DND-41 (cell line): ENCODE results near the gene FAM53B.

Source experiments
- ATAC-seq: fragments of 200-7000 bp; cut with Tn5 transposase; 3 replicates; pipeline ENCODE4 v1.9.1; 2021; ENCODE audit warnings: low read depth; ENCODE audit not compliant: insufficient read depth
- DNase-seq: peaks from one replicate; pipeline ENCODE4 v3.0.0-alpha.2; 2020
- H2AFZ ChIP-seq: 2 replicates; pipeline ENCODE4 v1.6.0; 2012; ENCODE audit warnings: low read depth, low read length
- H3K27ac ChIP-seq: 2 replicates; pipeline ENCODE4 v1.5.1; 2012; ENCODE audit warnings: low read length, inconsistent platforms
- H3K27me3 ChIP-seq: fragments of 200-600 bp; sonication (generic); 2 replicates; pipeline ENCODE4 v1.6.0; 2012; ENCODE audit warnings: low read length, mild to moderate bottlenecking, inconsistent platforms; ENCODE audit not compliant: insufficient read depth, poor library complexity
- H3K36me3 ChIP-seq: 2 replicates; pipeline ENCODE4 v1.5.1; 2012; ENCODE audit warnings: low read length, inconsistent platforms; ENCODE audit not compliant: insufficient read depth
- H3K4me1 ChIP-seq: 2 replicates; pipeline ENCODE4 v1.5.1; 2012; ENCODE audit warnings: mild to moderate bottlenecking, low read length; ENCODE audit not compliant: insufficient read depth
- H3K4me2 ChIP-seq: 2 replicates; pipeline ENCODE4 v1.6.0; 2012; ENCODE audit warnings: mild to moderate bottlenecking, moderate library complexity, low read length, inconsistent platforms; ENCODE audit not compliant: insufficient read depth
- H3K4me3 ChIP-seq, 2 experiments: fragments of 200-600 bp in 1 of 2; shearing (Covaris generic) in 1 of 2; 2 replicates each; pipeline ENCODE4 v1.5.1; 2012 to 2016; ENCODE audit warnings: inconsistent platforms in 2 of 2, low read length in 2 of 2, mild to moderate bottlenecking in 2 of 2, low read depth in 1 of 2, moderate library complexity in 1 of 2
- H3K79me2 ChIP-seq: 2 replicates; pipeline ENCODE4 v1.6.0; 2012; ENCODE audit warnings: low read length, inconsistent platforms; ENCODE audit not compliant: insufficient read depth
- H3K9ac ChIP-seq: 2 replicates; pipeline ENCODE4 v1.6.0; 2012; ENCODE audit warnings: low read depth, mild to moderate bottlenecking, inconsistent platforms, low read length, moderate library complexity
- H3K9me3 ChIP-seq: 2 replicates; pipeline ENCODE4 v1.5.1; 2012; ENCODE audit warnings: low read length, moderate library complexity, mild to moderate bottlenecking, inconsistent platforms; ENCODE audit not compliant: insufficient read depth, severe bottlenecking
- H4K20me1 ChIP-seq: 2 replicates; pipeline ENCODE4 v1.6.0; 2012; ENCODE audit warnings: low read length; ENCODE audit not compliant: insufficient read depth
- CTCF ChIP-seq: IDR thresholded peaks from 2 replicates; pipeline ENCODE4 v1.5.1; 2012; ENCODE audit warnings: borderline replicate concordance, low read length, moderate library complexity, mild to moderate bottlenecking; ENCODE audit not compliant: poor library complexity, severe bottlenecking; ENCODE audit errors: extremely low read depth
- EZH2 ChIP-seq: IDR thresholded peaks from 3 replicates; pipeline ENCODE4 v1.6.1; 2012; ENCODE audit warnings: borderline replicate concordance, low read depth, mild to moderate bottlenecking, moderate library complexity, low read length, inconsistent platforms; ENCODE audit not compliant: severe bottlenecking

Gene FAM53B

GRCh38 chr10:124738441-124738840 lies 5.7 kb downstream of the FAM53B start:
- ATAC-seq: no peak
- peak overlapping the region in 1 of 2 experiments; percentile 16; a peak in 1 of 4 replicates for H3K4me3 ChIP-seq
- no peaks in the 10 kb centered on the region for H3K27me3 ChIP-seq
- no peaks in the 10 kb centered on the region for H3K9me3 ChIP-seq
- no peak for DNase-seq
- H3K79me2 ChIP-seq: peaks cover 100% of the 10 kb centered on the region
- TF ChIP-seq EZH2 (no peak), CTCF (no peak)
- H3K27ac ChIP-seq: peak overlapping the region; percentile 84
- H3K36me3 ChIP-seq: peaks cover 24% of the 10 kb centered on the region
- H3K4me2 ChIP-seq: peak overlapping the region; percentile 69
- H3K4me1 ChIP-seq: peaks cover 93% of the 10 kb centered on the region
- no peak overlapping the region for H2AFZ ChIP-seq
- peak overlapping the region; percentile 90 for H3K9ac ChIP-seq
- H4K20me1 ChIP-seq: peaks cover 59% of the 10 kb centered on the region

- Histone ChIP-seq H3K9me3 (no peaks in the 10 kb centered on the region), H3K79me2 (peaks cover 100% of the 10 kb centered on the region), H3K4me2 (peak overlapping the region; percentile 69), H3K9ac (peak overlapping the region; percentile 90), H3K4me3 (no peak overlapping the region; a peak in 1 of 4 replicates), H3K27me3 (no peaks in the 10 kb centered on the region), H3K4me1 (peaks cover 100% of the 10 kb centered on the region), H3K36me3 (peaks cover 31% of the 10 kb centered on the region), H3K27ac (peak overlapping the region; percentile 84), H4K20me1 (peaks cover 66% of the 10 kb centered on the region), H2AFZ (no peak overlapping the region)
- DNase-seq: no peak
- TF ChIP-seq CTCF (no peak), EZH2 (no peak)
- no peak for ATAC-seq
Measured at GRCh38 chr10:124737708-124738107, 6.5 kb downstream of the FAM53B start.

DNA sequence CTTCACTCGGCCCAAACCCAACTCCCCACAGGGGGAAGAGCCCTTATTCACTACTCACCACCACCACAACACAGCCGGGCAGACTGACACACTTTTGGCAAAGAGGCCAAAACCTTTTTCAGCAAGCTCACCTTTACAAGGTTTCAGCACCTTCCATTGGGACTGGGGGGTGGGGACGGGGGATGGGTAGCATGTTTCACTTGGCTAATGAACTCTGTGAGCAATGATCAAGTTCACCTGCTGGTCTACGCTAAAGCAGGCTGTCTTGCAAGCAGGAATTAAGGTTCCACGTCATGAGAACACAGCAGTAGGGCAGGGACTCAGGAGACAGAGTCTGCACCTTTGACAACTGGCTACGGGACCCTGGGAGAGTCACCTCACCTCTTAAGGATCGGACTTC lies 7.0 kb downstream of the FAM53B start:
- peaks cover 100% of the 10 kb centered on the region for H3K79me2 ChIP-seq
- TF ChIP-seq EZH2 (no peak), CTCF (no peak)
- 0 out of 2 replicates have a peak overlapping the region, but pooled peaks have one; percentile 69 for H3K4me2 ChIP-seq
- H3K27me3 ChIP-seq: no peaks in the 10 kb centered on the region
- no peak for DNase-seq
- peak overlapping the region; percentile 84 for H3K27ac ChIP-seq
- H3K4me1 ChIP-seq: peaks cover 99% of the 10 kb centered on the region
- H3K9ac ChIP-seq: peak overlapping the region; percentile 90
- H3K9me3 ChIP-seq: no peaks in the 10 kb centered on the region
- H3K4me3 ChIP-seq: no peak overlapping the region
- no peak overlapping the region for H2AFZ ChIP-seq
- peaks cover 66% of the 10 kb centered on the region for H4K20me1 ChIP-seq
- H3K36me3 ChIP-seq: peaks cover 36% of the 10 kb centered on the region
- no peak for ATAC-seq
